DOHH2 (cell line): ENCODE measurements around the gene LAMB3.

Source experiments
- H3F3A ChIP-seq: fragments of 200-600 bp; sonication (generic), shearing (Covaris generic); 2 replicates; pipeline ENCODE4 v1.6.0; 2016; ENCODE audit warnings: antibody characterized with exemption, mild to moderate bottlenecking; ENCODE audit not compliant: control insufficient read depth, insufficient read depth
- H3K27ac ChIP-seq: fragments of 200-600 bp; sonication (generic); 2 replicates; pipeline ENCODE4 v1.5.1; 2014; ENCODE audit warnings: low read depth, mild to moderate bottlenecking, low read length, moderate library complexity
- H3K27me3 ChIP-seq: fragments of 200-600 bp; sonication (generic); 2 replicates; pipeline ENCODE4 v1.6.1; 2014; ENCODE audit warnings: mild to moderate bottlenecking, low read length, mixed read lengths; ENCODE audit not compliant: control insufficient read depth
- H3K36me3 ChIP-seq: fragments of 200-600 bp; sonication (generic); 2 replicates; pipeline ENCODE4 v1.6.1; 2014; ENCODE audit warnings: mild to moderate bottlenecking, low read length, moderate library complexity, mixed read lengths; ENCODE audit not compliant: control insufficient read depth
- H3K4me1 ChIP-seq: fragments of 200-600 bp; sonication (generic); 2 replicates; pipeline ENCODE4 v1.6.1; 2014; ENCODE audit warnings: mild to moderate bottlenecking, low read length, mixed read lengths; ENCODE audit not compliant: control insufficient read depth
- H3K4me2 ChIP-seq: fragments of 200-600 bp; sonication (generic); 2 replicates; pipeline ENCODE4 v1.6.0; 2014; ENCODE audit warnings: mild to moderate bottlenecking, low read length, moderate library complexity
- H3K4me3 ChIP-seq: fragments of 200-600 bp; sonication (generic); 2 replicates; pipeline ENCODE4 v1.5.1; 2014; ENCODE audit warnings: mild to moderate bottlenecking, low read length, mixed read lengths
- H3K79me2 ChIP-seq: fragments of 200-600 bp; sonication (generic); 2 replicates; pipeline ENCODE4 v1.6.1; 2014; ENCODE audit warnings: mild to moderate bottlenecking, low read length, mixed read lengths; ENCODE audit not compliant: control insufficient read depth
- H3K9me2 ChIP-seq: fragments of 200-600 bp; sonication (generic); replicated peaks from 2 replicates; pipeline ENCODE4 v1.6.1; 2014; ENCODE audit warnings: mild to moderate bottlenecking, low read length, mixed read lengths; ENCODE audit not compliant: control insufficient read depth
- H3K9me3 ChIP-seq: fragments of 200-600 bp; sonication (generic); 2 replicates; pipeline ENCODE4 v1.6.1; 2014; ENCODE audit warnings: antibody characterized with exemption, low read length, mixed read lengths; ENCODE audit not compliant: control insufficient read depth, insufficient read depth
- H4K20me1 ChIP-seq: fragments of 200-600 bp; sonication (generic); 2 replicates; pipeline ENCODE4 v1.6.0; 2014; ENCODE audit warnings: low read depth, mild to moderate bottlenecking, antibody characterized with exemption, low read length, moderate library complexity; ENCODE audit not compliant: control insufficient read depth, insufficient read depth
- CTCF ChIP-seq: fragments of 200-600 bp; sonication (generic); IDR thresholded peaks from one replicate; pipeline ENCODE4 v1.5.1; 2014; ENCODE audit warnings: antibody characterized with exemption, mild to moderate bottlenecking, low read depth, low read length; ENCODE audit not compliant: poor library complexity, severe bottlenecking
- EZH2phosphoT487 ChIP-seq: fragments of 200-600 bp; sonication (generic); IDR thresholded peaks from 2 replicates; pipeline ENCODE4 v1.6.1; 2017; ENCODE audit warnings: borderline replicate concordance, mild to moderate bottlenecking, antibody characterized with exemption, low read length, moderate library complexity, mixed read lengths

LAMB3 gene

DNA sequence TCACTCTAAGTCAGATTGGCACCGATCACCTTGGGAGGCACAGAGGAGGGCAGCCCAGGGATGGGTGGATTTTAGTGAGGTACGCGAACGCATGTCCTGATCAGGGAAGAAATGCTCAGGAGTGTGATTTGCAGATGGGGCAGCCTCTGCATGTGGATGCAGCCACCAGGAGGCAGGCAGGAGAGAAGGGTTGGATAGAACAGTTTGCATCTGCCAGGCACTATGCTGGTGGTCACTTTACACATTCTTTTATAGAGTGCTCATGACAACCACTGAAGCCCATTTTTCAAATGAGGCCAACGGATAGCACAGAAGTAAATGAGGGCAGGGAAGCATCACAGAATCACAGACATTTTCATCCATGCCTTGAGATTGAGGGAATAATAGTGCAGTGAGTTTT lies 5.7 kb downstream of the LAMB3 start:
- H3K4me3 ChIP-seq: no peak overlapping the region
- no peaks in the 10 kb centered on the region for H3K9me3 ChIP-seq
- H3F3A ChIP-seq: no peaks in the 10 kb centered on the region
- H3K27ac ChIP-seq: no peak overlapping the region
- no peaks in the 10 kb centered on the region for H4K20me1 ChIP-seq
- H3K79me2 ChIP-seq: no peaks in the 10 kb centered on the region
- no peak for TF ChIP-seq EZH2phosphoT487
- TF ChIP-seq CTCF: no peak
- H3K4me2 ChIP-seq: no peak overlapping the region
- no peaks in the 10 kb centered on the region for H3K9me2 ChIP-seq
- no peaks in the 10 kb centered on the region for H3K36me3 ChIP-seq
- H3K4me1 ChIP-seq: no peaks in the 10 kb centered on the region
- H3K27me3 ChIP-seq: no peaks in the 10 kb centered on the region

DNA sequence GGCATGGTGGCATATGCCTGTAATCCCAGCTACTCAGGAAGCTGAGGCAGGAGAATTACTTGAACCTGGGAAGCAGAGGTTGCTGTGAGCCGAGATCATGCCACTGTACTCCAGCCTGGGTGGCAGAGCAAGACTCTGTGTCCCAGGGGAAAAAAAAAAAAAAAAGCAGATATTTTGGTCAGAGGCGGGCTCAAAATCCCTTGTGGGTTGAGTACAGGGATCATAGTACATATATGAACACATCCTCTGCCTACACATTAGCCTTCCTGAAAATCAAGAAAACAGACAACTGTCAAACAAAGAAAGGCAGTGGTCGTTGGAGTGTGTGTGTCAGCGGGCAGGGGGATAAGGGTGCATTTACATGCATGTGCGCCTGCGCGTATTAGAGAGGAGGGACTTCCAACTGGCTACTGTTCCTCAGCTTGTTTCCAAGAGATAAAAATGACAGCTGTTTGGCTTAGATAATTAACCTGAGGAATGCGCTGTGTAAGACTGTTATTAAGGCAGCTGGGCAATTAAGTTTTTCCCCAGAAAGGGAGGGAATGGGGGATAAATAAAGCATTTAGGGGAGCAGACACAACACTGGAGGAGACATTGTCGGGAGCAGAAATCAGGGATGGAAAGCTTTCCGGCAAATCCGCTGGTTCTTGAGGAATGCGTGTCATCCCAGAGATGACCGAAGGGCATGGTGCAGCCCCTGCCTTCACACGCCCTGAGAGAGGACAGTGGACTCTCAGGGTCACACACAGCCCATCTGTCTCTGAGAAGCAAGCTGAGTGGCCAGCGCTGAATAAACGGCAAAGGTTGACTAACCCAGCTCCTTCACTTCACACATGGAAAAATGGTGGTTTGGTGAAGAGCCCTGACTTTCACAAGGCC lies 6.4 kb downstream of the LAMB3 start:
- H3K4me3 ChIP-seq: no peak overlapping the region
- no peaks in the 10 kb centered on the region for H3K9me2 ChIP-seq
- no peak overlapping the region for H3K4me2 ChIP-seq
- H3K27me3 ChIP-seq: no peaks in the 10 kb centered on the region
- no peaks in the 10 kb centered on the region for H3F3A ChIP-seq
- H3K27ac ChIP-seq: no peak overlapping the region
- H4K20me1 ChIP-seq: no peaks in the 10 kb centered on the region
- H3K36me3 ChIP-seq: no peaks in the 10 kb centered on the region
- H3K9me3 ChIP-seq: no peaks in the 10 kb centered on the region
- no peak for TF ChIP-seq EZH2phosphoT487
- no peak for TF ChIP-seq CTCF
- H3K4me1 ChIP-seq: no peaks in the 10 kb centered on the region
- H3K79me2 ChIP-seq: no peaks in the 10 kb centered on the region

- Histone ChIP-seq H3K4me2 (no peak overlapping the region), H3K27ac (no peak overlapping the region), H4K20me1 (no peaks in the 10 kb centered on the region), H3K4me3 (no peak overlapping the region), H3F3A (no peaks in the 10 kb centered on the region), H3K79me2 (no peaks in the 10 kb centered on the region), H3K27me3 (no peaks in the 10 kb centered on the region), H3K9me2 (no peaks in the 10 kb centered on the region), H3K36me3 (no peaks in the 10 kb centered on the region), H3K9me3 (no peaks in the 10 kb centered on the region), H3K4me1 (no peaks in the 10 kb centered on the region)
- no peak for TF ChIP-seq CTCF
- TF ChIP-seq EZH2phosphoT487: no peak
Observed at GRCh38 chr1:209643285-209644020, 8.8 kb downstream of the LAMB3 start.
